Neural crest cell (in vitro differentiated cells): ENCODE results near the gene GRM8. TPM values are rescaled to one million over a fixed set of nuclear protein-coding genes. Genes with fewer than 3 reads are reported as not detected.

Experiments
- DNase-seq: peaks from one replicate; pipeline ENCODE4 v3.0.0; 2021; ENCODE audit warnings: low read depth, mixed read lengths, low spot score
- H3K27ac Mint-ChIP-seq: one replicate; pipeline ENCODE4 v1.8.0; 2021; ENCODE audit warnings: mild to moderate bottlenecking, mixed read lengths; ENCODE audit not compliant: unreplicated experiment
- H3K27me3 Mint-ChIP-seq: 2 replicates; pipeline ENCODE4 v1.8.0; 2021; ENCODE audit warnings: low read depth, mild to moderate bottlenecking, mixed read lengths
- H3K36me3 Mint-ChIP-seq: 2 replicates; pipeline ENCODE4 v1.8.0; 2021; ENCODE audit warnings: low read depth, mild to moderate bottlenecking, mixed read lengths
- H3K4me1 Mint-ChIP-seq: 2 replicates; pipeline ENCODE4 v1.8.0; 2021; ENCODE audit warnings: mixed read lengths
- H3K4me3 Mint-ChIP-seq: one replicate; pipeline ENCODE4 v1.8.0; 2021; ENCODE audit warnings: mild to moderate bottlenecking, mixed read lengths
- H3K9me3 Mint-ChIP-seq: 2 replicates; pipeline ENCODE4 v1.8.0; 2021; ENCODE audit warnings: mixed read lengths
- CTCF ChIP-seq: fragments of 200-600 bp; sonication (generic); conservative IDR thresholded peaks from 2 replicates; pipeline ENCODE4 v1.5.0; 2021; ENCODE audit warnings: antibody characterized with exemption, mild to moderate bottlenecking
- total RNA-seq: library from RNA; stranded (reverse); gene quantifications from 2 replicates; pipeline ENCODE4 v1.2.1, GENCODE V29; 2021

Gene GRM8
- total RNA-seq, 1 donor from 2014 or later: 2.6 TPM

- DNase-seq: no peak
- peaks cover 15% of the 10 kb centered on the region for H3K27me3 Mint-ChIP-seq
- H3K4me1 Mint-ChIP-seq: no peaks in the 10 kb centered on the region
- H3K9me3 Mint-ChIP-seq: peaks cover 2% of the 10 kb centered on the region
- H3K4me3 Mint-ChIP-seq: no peak overlapping the region
- H3K36me3 Mint-ChIP-seq: no peaks in the 10 kb centered on the region
- H3K27ac Mint-ChIP-seq: no peak overlapping the region
- no peak for TF ChIP-seq CTCF
These were observed 171.2 kb downstream of the GRM8 start for GRCh38 chr7:127081539-127081938.

DNA sequence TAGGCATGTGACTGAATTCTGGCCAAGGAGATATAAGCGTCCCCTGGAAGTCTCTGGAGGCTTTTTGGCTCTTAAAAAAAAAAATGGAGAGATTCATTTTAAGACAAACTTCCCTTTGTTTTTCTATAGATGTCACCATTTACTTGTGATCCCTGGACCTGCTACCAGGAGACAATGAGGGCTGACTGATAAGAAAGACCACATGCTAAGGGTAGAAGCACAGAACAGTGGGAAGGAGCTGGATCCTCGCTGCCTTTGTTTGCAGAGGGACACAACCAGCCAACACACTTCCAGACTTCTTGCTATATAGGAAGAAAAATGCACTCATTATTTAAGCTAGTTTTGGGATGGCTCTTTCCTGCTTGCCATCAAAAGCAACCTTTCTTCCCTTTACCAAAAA, 172.2 kb downstream of the GRM8 start:
- Mint-ChIP-seq H3K27ac (no peak overlapping the region), H3K9me3 (no peaks in the 10 kb centered on the region), H3K27me3 (peaks cover 16% of the 10 kb centered on the region), H3K4me1 (no peaks in the 10 kb centered on the region), H3K4me3 (no peak overlapping the region), H3K36me3 (no peaks in the 10 kb centered on the region)
- TF ChIP-seq CTCF: no peak
- DNase-seq: no peak

GRCh38 chr7:127066974-127067373, 185.8 kb downstream of the GRM8 start:
- Mint-ChIP-seq H3K36me3 (no peaks in the 10 kb centered on the region), H3K4me3 (no peak overlapping the region), H3K9me3 (peaks cover 5% of the 10 kb centered on the region), H3K4me1 (no peaks in the 10 kb centered on the region), H3K27me3 (peaks cover 17% of the 10 kb centered on the region), H3K27ac (no peak overlapping the region)
- TF ChIP-seq CTCF: peak; percentile 29
- DNase-seq: no peak

- DNase-seq: no peak
- Mint-ChIP-seq H3K27me3 (peaks cover 15% of the 10 kb centered on the region), H3K4me1 (no peaks in the 10 kb centered on the region), H3K4me3 (no peak overlapping the region), H3K9me3 (peaks cover 5% of the 10 kb centered on the region), H3K36me3 (no peaks in the 10 kb centered on the region), H3K27ac (no peak overlapping the region)
- TF ChIP-seq CTCF: no peak
These were observed 193.3 kb downstream of the GRM8 start for GRCh38 chr7:127059475-127059874.

DNA sequence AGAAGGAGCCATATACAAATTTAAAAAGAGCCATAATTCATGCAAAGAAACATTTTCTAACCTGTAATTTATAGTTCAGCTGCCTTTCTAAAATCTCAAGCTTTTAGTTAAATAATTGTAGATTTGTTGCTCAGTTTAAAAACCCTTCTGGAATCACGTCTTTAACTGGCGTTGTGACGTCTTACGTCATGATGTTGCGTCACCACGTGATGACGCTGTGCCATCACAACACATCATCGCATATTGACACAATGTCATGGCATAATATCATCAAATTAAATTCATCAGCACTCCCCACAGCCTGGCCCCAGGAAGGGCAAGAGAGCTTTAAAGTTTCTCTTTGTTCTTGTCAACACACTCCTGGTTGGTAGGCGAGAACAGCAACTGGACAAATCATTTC, 194.8 kb downstream of the GRM8 start:
- TF ChIP-seq CTCF: no peak
- Mint-ChIP-seq H3K27ac (no peak overlapping the region), H3K9me3 (no peaks in the 10 kb centered on the region), H3K4me1 (no peaks in the 10 kb centered on the region), H3K27me3 (peaks cover 15% of the 10 kb centered on the region), H3K36me3 (no peaks in the 10 kb centered on the region), H3K4me3 (no peak overlapping the region)
- no peak for DNase-seq

DNA sequence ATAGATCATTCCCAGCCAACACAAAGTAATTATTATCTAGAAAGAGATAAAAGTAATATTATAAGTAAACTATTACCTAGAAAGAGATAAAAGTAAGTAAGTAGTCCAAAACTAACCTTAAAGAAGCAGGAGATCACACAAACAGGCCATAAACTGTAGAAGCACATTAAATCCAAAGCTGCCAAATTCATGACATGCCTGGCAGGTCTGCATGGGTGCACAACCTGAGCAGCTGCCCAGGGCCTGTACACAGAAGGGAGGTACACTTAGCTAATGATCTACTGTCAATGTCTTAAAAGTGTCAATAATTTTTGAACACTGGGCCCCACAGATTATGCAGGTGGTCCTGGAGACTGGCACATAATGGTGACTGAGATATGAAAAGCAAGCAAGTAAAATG, 196.5 kb downstream of the GRM8 start:
- no peak for TF ChIP-seq CTCF
- Mint-ChIP-seq H3K27ac (no peak overlapping the region), H3K36me3 (no peaks in the 10 kb centered on the region), H3K9me3 (no peaks in the 10 kb centered on the region), H3K4me3 (no peak overlapping the region), H3K27me3 (peaks cover 7% of the 10 kb centered on the region), H3K4me1 (no peaks in the 10 kb centered on the region)
- DNase-seq: no peak
